GM12801 (cell line): ENCODE measurements around the gene UROC1.

Experiments
- TF ChIP-seq, protein P1 (sequence below): IDR thresholded peaks from one replicate; pipeline ENCODE4 v1.5.1; 2011; ENCODE audit warnings: control low read depth; ENCODE audit not compliant: insufficient read length; ENCODE audit errors: extremely low read depth

The UROC1 gene

DNA sequence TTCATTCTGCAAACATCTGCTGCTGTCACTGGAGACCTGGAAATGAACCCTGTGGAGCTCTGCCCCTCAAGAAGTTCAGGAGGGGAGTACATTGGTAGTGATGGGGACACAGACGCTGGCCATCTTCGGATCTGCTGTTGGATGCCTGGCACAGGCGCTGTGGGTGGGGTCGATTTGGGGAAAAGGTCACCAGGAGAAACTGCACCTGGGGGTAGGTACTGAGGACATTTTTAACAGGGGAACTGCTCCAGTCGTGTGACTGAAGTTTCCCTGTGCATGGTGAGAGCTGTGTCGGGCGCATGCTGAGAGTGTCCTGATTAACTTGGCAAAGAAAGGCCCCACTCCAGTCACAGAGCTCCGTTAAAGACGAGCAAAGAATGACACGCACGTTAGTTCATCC is 3.4 kb downstream of the UROC1 start:
- TF ChIP-seq, protein P1, sequence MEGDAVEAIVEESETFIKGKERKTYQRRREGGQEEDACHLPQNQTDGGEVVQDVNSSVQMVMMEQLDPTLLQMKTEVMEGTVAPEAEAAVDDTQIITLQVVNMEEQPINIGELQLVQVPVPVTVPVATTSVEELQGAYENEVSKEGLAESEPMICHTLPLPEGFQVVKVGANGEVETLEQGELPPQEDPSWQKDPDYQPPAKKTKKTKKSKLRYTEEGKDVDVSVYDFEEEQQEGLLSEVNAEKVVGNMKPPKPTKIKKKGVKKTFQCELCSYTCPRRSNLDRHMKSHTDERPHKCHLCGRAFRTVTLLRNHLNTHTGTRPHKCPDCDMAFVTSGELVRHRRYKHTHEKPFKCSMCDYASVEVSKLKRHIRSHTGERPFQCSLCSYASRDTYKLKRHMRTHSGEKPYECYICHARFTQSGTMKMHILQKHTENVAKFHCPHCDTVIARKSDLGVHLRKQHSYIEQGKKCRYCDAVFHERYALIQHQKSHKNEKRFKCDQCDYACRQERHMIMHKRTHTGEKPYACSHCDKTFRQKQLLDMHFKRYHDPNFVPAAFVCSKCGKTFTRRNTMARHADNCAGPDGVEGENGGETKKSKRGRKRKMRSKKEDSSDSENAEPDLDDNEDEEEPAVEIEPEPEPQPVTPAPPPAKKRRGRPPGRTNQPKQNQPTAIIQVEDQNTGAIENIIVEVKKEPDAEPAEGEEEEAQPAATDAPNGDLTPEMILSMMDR = no peak

DNA sequence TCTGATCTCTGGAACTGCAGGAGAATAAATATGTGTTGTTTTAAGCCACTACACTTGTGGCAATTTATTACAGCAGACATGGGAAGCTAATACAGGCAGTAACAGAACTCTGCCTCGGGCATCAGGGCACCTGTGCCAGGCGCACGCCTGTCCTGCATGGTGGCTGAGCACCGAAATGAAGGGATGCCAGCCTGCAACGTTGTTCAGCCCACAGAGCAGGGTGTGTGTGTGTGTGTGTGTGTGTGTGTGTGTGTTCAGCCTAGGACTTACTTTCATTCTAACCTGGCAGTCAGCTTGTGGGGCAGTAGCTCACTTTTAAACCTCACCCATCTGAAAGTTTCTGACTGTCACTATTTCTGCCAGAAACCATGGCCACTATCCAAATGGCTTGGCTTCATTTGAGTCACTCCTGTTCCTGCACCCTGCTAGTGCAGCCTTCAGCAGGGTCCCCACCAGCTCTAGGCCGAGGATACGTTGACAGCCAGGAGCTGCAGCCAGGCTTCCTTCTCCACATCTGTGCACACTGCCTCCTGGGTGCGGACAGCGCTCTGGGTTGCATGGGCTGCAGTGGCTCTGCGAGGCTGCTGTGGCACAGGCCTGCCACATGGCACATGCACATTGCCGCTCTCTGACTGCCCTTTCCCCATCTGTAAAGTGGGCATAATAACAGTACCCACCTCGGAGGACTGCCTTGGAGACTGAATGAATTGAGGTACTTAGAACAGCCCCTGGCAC is 4.5 kb downstream of the UROC1 start:
- TF ChIP-seq, protein P1 = no peak

DNA sequence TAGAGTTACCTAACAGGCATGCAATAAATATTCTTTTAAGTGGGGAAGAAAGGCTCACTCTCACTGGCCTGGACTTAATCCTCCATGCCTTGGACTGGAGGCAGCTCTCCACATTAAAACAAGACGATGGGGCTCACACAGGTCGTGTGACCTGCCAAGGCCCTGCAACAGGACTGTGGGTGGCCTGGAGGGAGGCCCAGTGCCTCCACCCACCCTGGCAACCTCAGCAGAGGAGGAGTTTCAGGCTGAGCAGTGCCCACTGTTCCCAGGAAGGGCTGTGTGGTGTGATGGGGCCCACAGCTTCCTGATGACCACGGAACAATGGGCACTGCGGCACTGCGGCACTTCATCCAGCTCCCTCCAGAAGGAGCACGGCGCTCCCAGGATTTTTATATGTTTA is 5.5 kb downstream of the UROC1 start:
- TF ChIP-seq, protein P1 = no peak

DNA sequence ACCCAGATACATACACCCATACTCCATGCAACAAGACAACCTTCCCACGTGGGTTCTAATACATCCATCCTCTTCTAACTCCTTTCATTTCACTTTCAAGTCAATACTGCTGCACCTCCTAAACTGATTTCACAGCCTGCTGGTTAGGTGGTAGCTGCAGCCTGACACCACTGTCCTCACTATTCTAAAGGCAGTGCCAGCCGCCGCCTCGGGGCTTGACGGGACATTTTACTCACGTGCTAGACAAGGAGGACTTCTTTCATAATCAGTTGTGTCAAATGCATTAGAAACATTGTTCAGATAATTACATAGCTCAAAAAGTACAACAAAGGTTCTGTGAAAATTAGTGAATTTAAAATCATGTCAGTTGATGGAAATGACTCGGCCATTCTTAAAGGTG is 6.3 kb downstream of the UROC1 start:
- TF ChIP-seq, protein P1 = no peak

DNA sequence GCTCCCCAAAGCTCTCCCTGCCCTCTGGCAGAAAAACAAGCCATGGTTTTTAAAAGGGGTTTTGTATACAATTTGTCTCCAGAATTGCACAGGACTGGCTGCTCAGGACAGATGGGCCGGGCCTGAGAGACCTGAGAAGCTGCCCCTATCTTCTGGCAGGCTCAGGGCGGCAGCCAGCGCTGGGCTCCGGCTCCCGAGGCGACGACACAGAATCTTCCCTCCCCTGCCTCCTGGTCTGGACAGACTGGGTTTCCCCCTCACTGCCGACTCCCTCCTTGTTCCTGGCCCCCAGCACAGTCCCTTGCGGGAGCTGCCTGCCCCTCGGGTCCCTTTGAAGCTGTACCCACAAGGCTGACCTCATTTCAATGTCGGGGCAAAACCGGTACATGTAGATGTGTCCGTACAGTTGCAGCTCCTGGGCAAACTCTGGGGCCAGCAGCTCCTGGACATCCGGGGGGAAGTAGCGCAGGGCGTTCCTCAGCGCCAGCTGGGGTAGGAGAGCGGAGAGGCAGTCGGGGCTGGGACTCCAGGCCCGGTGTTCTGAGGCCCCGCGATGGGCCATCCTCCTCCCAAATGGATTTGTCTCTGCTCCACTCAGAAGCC is 7.2 kb downstream of the UROC1 start:
- TF ChIP-seq, protein P1 = no peak

DNA sequence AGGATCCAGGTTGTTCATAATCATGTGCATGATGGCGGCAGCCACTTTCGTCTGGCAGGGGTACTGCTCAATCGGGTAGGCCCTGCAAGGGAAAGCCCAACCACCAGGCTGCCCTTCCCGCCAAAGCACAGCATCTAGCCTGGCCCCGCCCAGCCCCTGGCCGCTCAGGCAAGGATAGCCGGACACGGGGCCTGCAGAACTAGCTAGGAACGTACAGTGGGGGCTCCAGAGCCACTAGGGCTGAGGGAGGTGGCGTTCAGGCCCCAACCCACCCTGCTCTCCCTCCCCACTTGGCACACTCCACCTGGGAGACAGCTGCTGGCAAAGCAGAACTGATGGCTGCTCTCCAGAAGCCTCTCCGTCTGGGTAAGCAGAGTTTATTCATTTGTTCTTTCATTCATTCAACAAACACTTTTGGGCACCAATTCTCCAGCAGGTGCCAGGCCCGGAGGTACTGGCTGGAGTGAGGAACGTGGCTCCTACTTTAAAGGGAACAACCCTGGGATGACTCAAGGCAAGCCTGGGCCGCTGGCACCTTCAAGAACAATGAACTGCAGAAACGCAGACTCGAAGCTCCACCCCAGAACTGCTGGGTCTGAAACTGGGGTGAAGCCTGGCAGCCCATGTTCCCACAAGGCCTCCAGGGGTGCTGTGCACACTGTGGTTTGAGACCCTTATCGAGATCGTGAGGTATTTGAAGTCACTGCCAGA is 7.8 kb downstream of the UROC1 start:
- TF ChIP-seq, protein P1 = no peak

DNA sequence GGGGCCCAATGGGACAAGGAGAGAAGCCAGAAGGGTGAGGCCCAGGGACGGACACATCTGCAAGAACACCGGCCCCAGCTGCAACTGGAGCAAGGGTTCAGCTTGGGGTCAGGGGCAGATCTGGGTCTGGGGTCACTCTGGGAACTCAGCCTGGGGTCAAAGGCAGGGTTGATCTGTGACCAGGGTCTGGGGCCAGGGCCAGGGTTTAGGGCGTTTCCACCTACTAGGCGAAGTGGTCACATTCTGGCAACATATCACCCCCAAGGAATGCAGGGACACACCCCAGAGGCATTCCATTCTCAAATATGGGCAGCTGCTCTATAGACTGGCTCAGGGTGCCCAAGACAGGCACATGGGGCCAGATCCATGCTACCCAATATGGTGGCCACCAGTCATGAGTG is 9.0 kb downstream of the UROC1 start:
- TF ChIP-seq, protein P1 = no peak
